HL-60 (cell line): Measurements from ENCODE around the gene ALDH3B1.
"Not testable (repeated sequence)": the region's sequence is repeated elsewhere in the genome, so short reads cannot be mapped to it uniquely, and the experiment has no call there.

Experiments used
- DNase-seq, 2 experiments: peaks; one replicate each; pipeline ENCODE4 v3.0.0-alpha.2; 2010 to 2020; ENCODE audit warnings: low read depth in 1 of 2, low spot score in 1 of 2
- H3K27ac ChIP-seq: fragments of 250-450 bp; sonication (Bioruptor Pico); replicated peaks from 2 replicates; pipeline ENCODE4 v1.5.1; 2020; ENCODE audit warnings: mild to moderate bottlenecking, moderate library complexity
- H3K27me3 ChIP-seq: fragments of 250-450 bp; sonication (Bioruptor Pico); 2 replicates; pipeline ENCODE4 v1.5.1; 2021; ENCODE audit warnings: mild to moderate bottlenecking, moderate library complexity; ENCODE audit not compliant: insufficient read depth, poor library complexity, severe bottlenecking
- H3K4me3 ChIP-seq: replicated peaks from 2 replicates; pipeline ENCODE4 v1.5.1; 2011; ENCODE audit warnings: mild to moderate bottlenecking, control low read depth, low read length; ENCODE audit not compliant: insufficient read depth
- CTCF ChIP-seq: IDR thresholded peaks from one replicate; pipeline ENCODE4 v1.5.1; 2011; ENCODE audit warnings: low read length, control low read depth, inconsistent platforms; ENCODE audit not compliant: insufficient read depth
- GABPA ChIP-seq: IDR thresholded peaks from 2 replicates; pipeline ENCODE4 v1.6.1; 2012; ENCODE audit warnings: low read depth
- POLR2AphosphoS5 ChIP-seq: IDR thresholded peaks from 2 replicates; pipeline ENCODE4 v1.6.1; 2012; ENCODE audit warnings: low read depth
- REST ChIP-seq: IDR thresholded peaks from 2 replicates; pipeline ENCODE4 v1.6.1; 2012; ENCODE audit warnings: low read depth; ENCODE audit not compliant: insufficient replicate concordance
- SPI1 ChIP-seq: IDR thresholded peaks from 2 replicates; pipeline ENCODE4 v1.6.1; 2012; ENCODE audit warnings: low read depth, mild to moderate bottlenecking, borderline replicate concordance
- long read RNA-seq: library from polyadenylated mRNA; unstranded; transcript quantifications from one replicate; pipeline ENCODE4 v2.0.0, GENCODE V29; 2020

ALDH3B1 gene
- long read RNA-seq, transcript ALDH3B1-201 (10 exons, 2,786 nt), result major isoform, 179 of 404 reads
- long read RNA-seq, transcript ALDH3B1-204 (10 exons, 2,280 nt), result minor isoform, 102 of 404 reads
- long read RNA-seq, transcript ALDH3B1-208 (9 exons, 2,078 nt), result minor isoform, 31 of 404 reads
- long read RNA-seq, partial matches to known transcripts, result 12 of 404 reads
- long read RNA-seq, other reads (novel, unspliced or antisense), result 78 of 404 reads

GRCh38 chr11:68010090-68011041 is at the start of gene ALDH3B1:
Gene ALDH3B1 (plus strand): TSS chr11:68010327. CDS start chr11:68015298, 4,971 bp downstream.
- H3K27me3 ChIP-seq, result no peaks in the 10 kb centered on the region
- peak; percentile 89 to 99 for DNase-seq
- H3K27ac ChIP-seq, result peak within 1 kb of the TSS; percentile 95
- TF ChIP-seq SPI1 (peak; percentile 35; the same call in 1 of the 2 replicates), REST (peak; percentile 45), CTCF (no peak), POLR2AphosphoS5 (peak; percentile 93), GABPA (no peak)
- H3K4me3 ChIP-seq, result peak within 1 kb of the TSS; percentile 66

GRCh38 chr11:67963217-67963616 is 46.9 kb upstream of the ALDH3B1 start:
- not testable (repeated sequence) for H3K27me3 ChIP-seq, H3K4me3 ChIP-seq, H3K27ac ChIP-seq

GRCh38 chr11:67963879-67964278 is 46.2 kb upstream of the ALDH3B1 start:
- DNase-seq, H3K27me3 ChIP-seq, H3K27ac ChIP-seq, H3K4me3 ChIP-seq: not testable (repeated sequence)

More at GRCh38 chr11:67963217-67963616, 46.9 kb upstream of the ALDH3B1 start:
- not testable (repeated sequence) for DNase-seq

GRCh38 chr11:67964746-67965145 is 45.4 kb upstream of the ALDH3B1 start:
- not testable (repeated sequence) for DNase-seq, H3K27me3 ChIP-seq, H3K27ac ChIP-seq

GRCh38 chr11:67965830-67966348 is 44.2 kb upstream of the ALDH3B1 start:
- not testable (repeated sequence) for DNase-seq

More at GRCh38 chr11:67964746-67965145, 45.4 kb upstream of the ALDH3B1 start:
- not testable (repeated sequence) for H3K4me3 ChIP-seq

GRCh38 chr11:67974746-67975145 is 35.4 kb upstream of the ALDH3B1 start:
- not testable (repeated sequence) for H3K27ac ChIP-seq, H3K27me3 ChIP-seq, H3K4me3 ChIP-seq, DNase-seq

More at GRCh38 chr11:67965830-67966348, 44.2 kb upstream of the ALDH3B1 start:
- not testable (repeated sequence) for H3K27me3 ChIP-seq, H3K4me3 ChIP-seq, H3K27ac ChIP-seq

GRCh38 chr11:67978766-67979418 is 31.2 kb upstream of the ALDH3B1 start:
- H3K27me3 ChIP-seq, H3K4me3 ChIP-seq, DNase-seq, H3K27ac ChIP-seq: not testable (repeated sequence)
